ENCODE data around the gene ZBTB34.

DNA sequence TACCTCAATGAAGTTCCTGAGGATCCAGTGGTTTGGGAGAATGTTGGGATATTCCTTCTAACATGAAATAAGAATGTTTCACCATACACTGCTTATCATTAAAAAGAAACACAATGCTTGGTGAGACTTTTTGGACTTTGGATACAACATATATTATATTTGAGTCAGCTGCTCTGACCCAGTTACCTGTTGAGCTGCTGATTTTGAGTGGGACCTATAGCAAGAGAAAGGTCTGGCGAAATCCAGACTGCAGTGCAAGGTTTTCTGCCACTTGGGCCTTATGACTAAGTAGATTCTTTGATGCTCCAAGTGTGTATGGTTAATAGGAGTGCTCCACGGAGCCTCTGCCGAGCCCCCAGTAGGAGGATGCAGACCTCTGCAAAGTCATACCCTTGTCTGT lies 44.1 kb downstream of the ZBTB34 start:
- TF ChIP-seq POLR2AphosphoS5 (IDR thresholded peaks at IDR 0.05; ENCODE audit: borderline replicate concordance, low read depth, low read length) (no peak), EZH2 (IDR thresholded peaks at IDR 0.05) (no peak), FOXP2 (optimal IDR thresholded peaks at IDR 0.05; ENCODE audit: control extremely low read depth, extremely low read length, insufficient read depth) (no peak)

All from SK-N-MC (cell line).